ENCODE data around the gene SPINT2. TPM values are rescaled to one million over a fixed set of nuclear protein-coding genes. Genes with fewer than 3 reads are reported as not detected.
A peak's percentile ranks its signal among the peaks of the same experiment; 100 is the strongest.

SPINT2 gene
- total RNA-seq, 2 donors from 2014 or later, result 415 to 487 TPM

GRCh38 chr19:38303517-38304351 lies 39.4 kb downstream of the SPINT2 start, which contains the start of gene C19orf33:
TSS of gene C19orf33 (plus strand) at chr19:38304251. CDS start at chr19:38304262, 11 bp downstream.
- WGBS, 2 experiments (ENCODE audit: insufficient coverage in 1 of 2, insufficient read length in 1 of 2), result 77 to 98% methylated on average over 17 to 28 of the region's 28 CpGs
- no peaks in the 10 kb centered on the region for H3K27me3 ChIP-seq (ENCODE audit: control insufficient read depth, insufficient read depth, low read length, poor library complexity, severe bottlenecking)
- Mint-ChIP-seq H3K27me3 (ENCODE audit: insufficient read depth) (peaks cover 16% of the 10 kb centered on the region), H3K4me3 (peak within 1 kb of the TSS; percentile 51), H3K36me3 (ENCODE audit: low read depth) (peaks cover 5% of the 10 kb centered on the region), H3K4me1 (peaks cover 3% of the 10 kb centered on the region), H3K9me3 (no peaks in the 10 kb centered on the region), H3K27ac (peak within 1 kb of the TSS; percentile 44)
- H3K4me3 ChIP-seq (ENCODE audit: low read length), result no peak within 1 kb of the TSS
- no peaks in the 10 kb centered on the region for H3K36me3 ChIP-seq (ENCODE audit: control insufficient read depth, insufficient read depth, low read length)
- H3K9ac ChIP-seq (ENCODE audit: extremely low read depth, low read length, poor library complexity, severe bottlenecking), result no peak within 1 kb of the TSS
- no peaks in the 10 kb centered on the region for H3K9me3 ChIP-seq (ENCODE audit: control insufficient read depth, low read length)
- H3K4me1 ChIP-seq (ENCODE audit: control insufficient read depth, insufficient read depth, low read length), result no peaks in the 10 kb centered on the region
- TF ChIP-seq CTCF (conservative IDR thresholded peaks at IDR 0.05), result no peak
- peak within 1 kb of the TSS; percentile 32 for H3K27ac ChIP-seq (ENCODE audit: low read depth, low read length)
- peak; percentile 90 for DNase-seq

GRCh38 chr19:38304352-38304865 lies 40.0 kb downstream of the SPINT2 start:
- no peak overlapping the region for H3K9ac ChIP-seq (ENCODE audit: extremely low read depth, low read length, poor library complexity, severe bottlenecking)
- Mint-ChIP-seq H3K4me3 (peak overlapping the region; percentile 51), H3K27ac (peak overlapping the region; percentile 44), H3K36me3 (ENCODE audit: low read depth) (peaks cover 5% of the 10 kb centered on the region), H3K27me3 (ENCODE audit: insufficient read depth) (peaks cover 16% of the 10 kb centered on the region), H3K9me3 (no peaks in the 10 kb centered on the region), H3K4me1 (peaks cover 3% of the 10 kb centered on the region)
- peak overlapping the region; percentile 32 for H3K27ac ChIP-seq (ENCODE audit: low read depth, low read length)
- H3K36me3 ChIP-seq (ENCODE audit: control insufficient read depth, insufficient read depth, low read length), result no peaks in the 10 kb centered on the region
- WGBS, 2 experiments (ENCODE audit: insufficient coverage in 1 of 2, insufficient read length in 1 of 2), result 84 to 94% methylated on average over 12 to 26 of the region's 27 CpGs
- no peaks in the 10 kb centered on the region for H3K27me3 ChIP-seq (ENCODE audit: control insufficient read depth, insufficient read depth, low read length, poor library complexity, severe bottlenecking)
- no peaks in the 10 kb centered on the region for H3K9me3 ChIP-seq (ENCODE audit: control insufficient read depth, low read length)
- TF ChIP-seq CTCF (conservative IDR thresholded peaks at IDR 0.05), result no peak
- DNase-seq, result peak; percentile 74
- no peak overlapping the region for H3K4me3 ChIP-seq (ENCODE audit: low read length)
- no peaks in the 10 kb centered on the region for H3K4me1 ChIP-seq (ENCODE audit: control insufficient read depth, insufficient read depth, low read length)

- Histone ChIP-seq H3K9ac (ENCODE audit: extremely low read depth, low read length, poor library complexity, severe bottlenecking) (no peak overlapping the region), H3K4me3 (ENCODE audit: low read length) (no peak overlapping the region), H3K36me3 (ENCODE audit: control insufficient read depth, insufficient read depth, low read length) (no peaks in the 10 kb centered on the region), H3K27me3 (ENCODE audit: control insufficient read depth, insufficient read depth, low read length, poor library complexity, severe bottlenecking) (no peaks in the 10 kb centered on the region), H3K27ac (ENCODE audit: low read depth, low read length) (peak overlapping the region; percentile 32), H3K4me1 (ENCODE audit: control insufficient read depth, insufficient read depth, low read length) (no peaks in the 10 kb centered on the region), H3K9me3 (ENCODE audit: control insufficient read depth, low read length) (no peaks in the 10 kb centered on the region)
- peaks cover 16% of the 10 kb centered on the region for H3K27me3 Mint-ChIP-seq (ENCODE audit: insufficient read depth)
- TF ChIP-seq CTCF (conservative IDR thresholded peaks at IDR 0.05), result no peak
- peaks cover 5% of the 10 kb centered on the region for H3K36me3 Mint-ChIP-seq (ENCODE audit: low read depth)
- H3K4me3 Mint-ChIP-seq, result peak overlapping the region; percentile 51
- peak; percentile 98 for DNase-seq
- 47 to 66% methylated on average over 12 to 29 of the region's 29 CpGs for WGBS, 2 experiments (ENCODE audit: insufficient coverage in 1 of 2, insufficient read length in 1 of 2)
- no peaks in the 10 kb centered on the region for H3K9me3 Mint-ChIP-seq
- peak overlapping the region; percentile 44 for H3K27ac Mint-ChIP-seq
- peaks cover 3% of the 10 kb centered on the region for H3K4me1 Mint-ChIP-seq
Observed at GRCh38 chr19:38304866-38305429, 40.6 kb downstream of the SPINT2 start.
